ENCODE measurements around the gene TBC1D22A.

GRCh38 chr22:47135338-47135737, 372.9 kb downstream of the TBC1D22A start:
- no peak for TF ChIP-seq POLR2A (IDR thresholded peaks at IDR 0.05)
- TF ChIP-seq, protein P1, sequence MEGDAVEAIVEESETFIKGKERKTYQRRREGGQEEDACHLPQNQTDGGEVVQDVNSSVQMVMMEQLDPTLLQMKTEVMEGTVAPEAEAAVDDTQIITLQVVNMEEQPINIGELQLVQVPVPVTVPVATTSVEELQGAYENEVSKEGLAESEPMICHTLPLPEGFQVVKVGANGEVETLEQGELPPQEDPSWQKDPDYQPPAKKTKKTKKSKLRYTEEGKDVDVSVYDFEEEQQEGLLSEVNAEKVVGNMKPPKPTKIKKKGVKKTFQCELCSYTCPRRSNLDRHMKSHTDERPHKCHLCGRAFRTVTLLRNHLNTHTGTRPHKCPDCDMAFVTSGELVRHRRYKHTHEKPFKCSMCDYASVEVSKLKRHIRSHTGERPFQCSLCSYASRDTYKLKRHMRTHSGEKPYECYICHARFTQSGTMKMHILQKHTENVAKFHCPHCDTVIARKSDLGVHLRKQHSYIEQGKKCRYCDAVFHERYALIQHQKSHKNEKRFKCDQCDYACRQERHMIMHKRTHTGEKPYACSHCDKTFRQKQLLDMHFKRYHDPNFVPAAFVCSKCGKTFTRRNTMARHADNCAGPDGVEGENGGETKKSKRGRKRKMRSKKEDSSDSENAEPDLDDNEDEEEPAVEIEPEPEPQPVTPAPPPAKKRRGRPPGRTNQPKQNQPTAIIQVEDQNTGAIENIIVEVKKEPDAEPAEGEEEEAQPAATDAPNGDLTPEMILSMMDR (IDR thresholded peaks at IDR 0.05): no peak

Data from right lobe of liver (tissue), 4 donors.